Suprapubic skin (tissue), 3 donors: ENCODE data around the gene SLC25A24.

Experiments used
- POLR2AphosphoS5 ChIP-seq, 3 donors: sonication (generic); formaldehyde crosslinking; IDR thresholded peaks; one replicate each; pipeline ENCODE4 v1.6.1; 2017; ENCODE audit warnings: antibody characterized with exemption in 3 of 3
- TF ChIP-seq, protein P1 (sequence below), 2 donors: fragments of 200-600 bp in 1 of 2; fragments of 450-650 bp in 1 of 2; sonication (generic) in 1 of 2; IDR thresholded peaks; one replicate each; pipeline ENCODE4 v1.5.1; 2016 to 2019; ENCODE audit warnings: antibody characterized with exemption in 2 of 2, mild to moderate bottlenecking in 1 of 2, moderate library complexity in 1 of 2

DNA sequence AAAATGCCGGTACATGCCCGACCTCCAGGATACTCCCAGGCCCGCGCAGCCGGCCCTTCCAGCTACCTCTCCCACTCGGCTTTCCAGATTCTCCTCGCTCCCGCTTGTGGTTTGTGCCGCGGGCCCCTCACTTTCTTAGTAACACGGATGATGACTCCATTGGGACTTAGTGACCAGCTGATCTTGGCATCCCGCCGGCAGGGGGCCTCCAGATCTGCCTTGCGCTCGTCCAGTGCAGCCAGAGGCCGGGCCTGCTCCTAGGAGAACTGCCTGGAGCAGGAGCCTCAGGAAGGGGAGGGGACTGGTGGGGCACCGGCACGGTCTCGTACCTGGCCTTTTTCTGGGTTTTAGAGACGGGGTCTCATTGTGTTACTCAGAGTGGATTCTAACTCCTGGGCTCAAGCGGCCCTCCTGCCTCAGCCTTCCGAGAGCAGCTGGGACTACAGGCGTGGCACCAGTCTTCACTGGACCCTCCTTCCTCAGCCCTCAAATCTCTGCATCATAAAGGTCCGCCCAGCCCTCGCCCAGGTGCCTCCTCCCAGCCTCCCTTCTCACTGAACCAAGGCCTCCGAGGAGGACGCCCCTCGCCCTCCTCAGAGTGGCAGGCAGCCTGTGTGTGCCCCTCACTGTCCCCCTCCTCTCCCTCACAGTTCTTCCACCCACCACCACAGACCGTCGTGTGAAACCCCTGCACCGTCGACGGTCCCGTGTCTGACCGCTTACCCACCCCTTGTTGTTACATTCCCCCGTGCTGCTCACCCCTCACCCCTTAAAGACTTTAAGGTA, 78.6 kb downstream of the SLC25A24 start:
- TF ChIP-seq, protein P1, sequence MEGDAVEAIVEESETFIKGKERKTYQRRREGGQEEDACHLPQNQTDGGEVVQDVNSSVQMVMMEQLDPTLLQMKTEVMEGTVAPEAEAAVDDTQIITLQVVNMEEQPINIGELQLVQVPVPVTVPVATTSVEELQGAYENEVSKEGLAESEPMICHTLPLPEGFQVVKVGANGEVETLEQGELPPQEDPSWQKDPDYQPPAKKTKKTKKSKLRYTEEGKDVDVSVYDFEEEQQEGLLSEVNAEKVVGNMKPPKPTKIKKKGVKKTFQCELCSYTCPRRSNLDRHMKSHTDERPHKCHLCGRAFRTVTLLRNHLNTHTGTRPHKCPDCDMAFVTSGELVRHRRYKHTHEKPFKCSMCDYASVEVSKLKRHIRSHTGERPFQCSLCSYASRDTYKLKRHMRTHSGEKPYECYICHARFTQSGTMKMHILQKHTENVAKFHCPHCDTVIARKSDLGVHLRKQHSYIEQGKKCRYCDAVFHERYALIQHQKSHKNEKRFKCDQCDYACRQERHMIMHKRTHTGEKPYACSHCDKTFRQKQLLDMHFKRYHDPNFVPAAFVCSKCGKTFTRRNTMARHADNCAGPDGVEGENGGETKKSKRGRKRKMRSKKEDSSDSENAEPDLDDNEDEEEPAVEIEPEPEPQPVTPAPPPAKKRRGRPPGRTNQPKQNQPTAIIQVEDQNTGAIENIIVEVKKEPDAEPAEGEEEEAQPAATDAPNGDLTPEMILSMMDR (IDR thresholded peaks at IDR 0.05): no peak
- TF ChIP-seq POLR2AphosphoS5 (IDR thresholded peaks at IDR 0.05): no peak
